Upper lobe of right lung (tissue), 1 donor: Measurements from ENCODE around the gene ARL6IP1. TPM values are rescaled to one million over a fixed set of nuclear protein-coding genes. Genes with fewer than 3 reads are reported as not detected.

Experiments used
- ATAC-seq: fragments of 200-7000 bp; cut with Tn5 transposase; one replicate; pipeline ENCODE4 v1.9.1; 2020; ENCODE audit warnings: mild to moderate bottlenecking, moderate library complexity
- DNase-seq: peaks from one replicate; pipeline ENCODE4 v3.0.0-alpha.2; 2020
- H3K27ac ChIP-seq: fragments of 200-600 bp; one replicate; pipeline ENCODE4 v1.8.0; 2022
- H3K27me3 ChIP-seq: fragments of 200-600 bp; one replicate; pipeline ENCODE4 v1.8.0; 2022; ENCODE audit warnings: mild to moderate bottlenecking
- H3K36me3 ChIP-seq: fragments of 200-600 bp; one replicate; pipeline ENCODE4 v1.8.0; 2022
- H3K4me1 ChIP-seq: fragments of 200-600 bp; one replicate; pipeline ENCODE4 v1.8.0; 2022
- H3K4me3 ChIP-seq: fragments of 200-600 bp; one replicate; pipeline ENCODE4 v1.8.0; 2022; ENCODE audit warnings: mild to moderate bottlenecking
- H3K9me3 ChIP-seq: fragments of 200-600 bp; one replicate; pipeline ENCODE4 v1.8.0; 2022
- intact Hi-C: fragments of 100-400 bp; cut with DNase I; formaldehyde crosslinking; loops from one replicate; pipeline ENCODE4 v1.11.0; 2022
- total RNA-seq: library from RNA; stranded (reverse); fragmentation: NEBNext Ultra II Directional; extraction: Animal tissue kit (Norgen Biotek cat#: 25700); gene quantifications from one replicate; pipeline ENCODE4 v1.2.1, GENCODE V29; 2021
- TF ChIP-seq, protein P1 (sequence below): fragments of 200-600 bp; IDR thresholded peaks from one replicate; pipeline ENCODE4 v1.8.0; 2022; ENCODE audit warnings: antibody characterized with exemption
- donor health status: DM: no; HTN: yes; CAD: no; lungs with severe emphysema.

Gene ARL6IP1
- total RNA-seq, 1 donor from 2014 or later = 110 TPM

DNA sequence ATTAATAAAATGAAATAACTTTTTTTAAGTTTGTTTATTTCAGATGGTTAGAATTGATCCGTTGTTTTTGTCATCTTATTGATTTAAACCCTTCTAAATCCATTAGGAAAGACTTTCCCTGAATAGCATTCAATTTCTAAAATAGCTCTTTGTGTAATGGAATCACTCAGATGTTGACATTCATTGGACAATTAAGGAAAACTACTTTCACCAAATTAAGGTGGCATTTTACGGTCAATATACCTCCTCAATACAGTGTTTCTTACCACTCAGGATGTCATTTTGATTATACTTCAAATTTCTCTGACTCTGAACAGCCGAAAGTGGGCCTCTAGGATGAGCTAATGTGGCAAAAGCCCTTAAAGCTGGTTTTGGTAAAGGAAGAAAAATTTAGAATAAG, 1.8 kb downstream of the ARL6IP1 start:
- intact Hi-C loops = no loop called here
- TF ChIP-seq, protein P1, sequence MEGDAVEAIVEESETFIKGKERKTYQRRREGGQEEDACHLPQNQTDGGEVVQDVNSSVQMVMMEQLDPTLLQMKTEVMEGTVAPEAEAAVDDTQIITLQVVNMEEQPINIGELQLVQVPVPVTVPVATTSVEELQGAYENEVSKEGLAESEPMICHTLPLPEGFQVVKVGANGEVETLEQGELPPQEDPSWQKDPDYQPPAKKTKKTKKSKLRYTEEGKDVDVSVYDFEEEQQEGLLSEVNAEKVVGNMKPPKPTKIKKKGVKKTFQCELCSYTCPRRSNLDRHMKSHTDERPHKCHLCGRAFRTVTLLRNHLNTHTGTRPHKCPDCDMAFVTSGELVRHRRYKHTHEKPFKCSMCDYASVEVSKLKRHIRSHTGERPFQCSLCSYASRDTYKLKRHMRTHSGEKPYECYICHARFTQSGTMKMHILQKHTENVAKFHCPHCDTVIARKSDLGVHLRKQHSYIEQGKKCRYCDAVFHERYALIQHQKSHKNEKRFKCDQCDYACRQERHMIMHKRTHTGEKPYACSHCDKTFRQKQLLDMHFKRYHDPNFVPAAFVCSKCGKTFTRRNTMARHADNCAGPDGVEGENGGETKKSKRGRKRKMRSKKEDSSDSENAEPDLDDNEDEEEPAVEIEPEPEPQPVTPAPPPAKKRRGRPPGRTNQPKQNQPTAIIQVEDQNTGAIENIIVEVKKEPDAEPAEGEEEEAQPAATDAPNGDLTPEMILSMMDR = no peak
- DNase-seq = no peak
- H3K27ac ChIP-seq = no peak overlapping the region
- peak overlapping the region; percentile 95 for H3K4me3 ChIP-seq
- H3K4me1 ChIP-seq = peaks cover 33% of the 10 kb centered on the region
- no peak for ATAC-seq
- no peaks in the 10 kb centered on the region for H3K9me3 ChIP-seq
- H3K36me3 ChIP-seq = peaks cover 33% of the 10 kb centered on the region
- no peaks in the 10 kb centered on the region for H3K27me3 ChIP-seq

DNA sequence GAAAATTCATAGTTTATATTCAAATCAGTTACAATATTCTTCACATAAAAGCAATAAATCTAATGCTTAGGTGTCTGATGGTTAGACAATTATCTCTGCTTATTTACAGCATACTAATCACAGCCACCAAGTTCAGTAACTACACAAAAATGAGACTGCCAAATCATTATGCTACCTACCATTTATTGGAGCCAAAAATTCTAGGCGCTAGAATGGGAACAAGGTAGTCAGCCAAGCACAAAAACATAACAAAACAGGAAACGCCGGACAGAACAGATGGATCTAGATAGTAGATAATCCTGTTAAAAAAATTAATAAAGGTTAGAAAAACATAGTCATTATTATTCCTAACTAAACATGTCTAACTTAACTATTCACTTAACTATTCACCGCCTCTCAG, 3.6 kb downstream of the ARL6IP1 start:
- no peak overlapping the region for H3K27ac ChIP-seq
- H3K27me3 ChIP-seq = no peaks in the 10 kb centered on the region
- no peak for DNase-seq
- peaks cover 23% of the 10 kb centered on the region for H3K4me1 ChIP-seq
- H3K36me3 ChIP-seq = peaks cover 51% of the 10 kb centered on the region
- H3K9me3 ChIP-seq = no peaks in the 10 kb centered on the region
- TF ChIP-seq, protein P1 = no peak
- intact Hi-C loops = no loop called here
- no peak overlapping the region for H3K4me3 ChIP-seq
- no peak for ATAC-seq

DNA sequence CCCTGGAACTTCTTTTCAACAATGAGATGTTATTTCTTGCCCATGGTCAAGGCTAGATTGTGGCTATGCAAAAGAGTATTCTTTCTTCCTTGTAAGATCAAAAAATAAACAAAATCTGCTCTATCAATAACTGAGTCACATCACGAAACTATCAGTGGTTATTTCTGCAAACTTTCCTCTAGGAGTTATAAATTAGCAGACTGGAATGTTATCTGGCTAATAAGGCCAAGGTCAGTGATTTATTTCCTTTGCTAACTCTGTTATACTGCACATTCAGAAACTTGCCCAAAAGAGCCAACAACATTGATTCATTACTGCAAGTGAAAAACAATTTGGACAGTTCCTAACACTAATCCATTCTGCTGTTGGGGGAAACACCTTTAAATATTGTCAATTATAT, 5.0 kb downstream of the ARL6IP1 start:
- H3K27ac ChIP-seq = no peak overlapping the region
- no peaks in the 10 kb centered on the region for H3K27me3 ChIP-seq
- H3K4me1 ChIP-seq = peaks cover 18% of the 10 kb centered on the region
- peaks cover 59% of the 10 kb centered on the region for H3K36me3 ChIP-seq
- ATAC-seq (no peak), DNase-seq (no peak)
- TF ChIP-seq, protein P1 = no peak
- H3K9me3 ChIP-seq = no peaks in the 10 kb centered on the region
- H3K4me3 ChIP-seq = no peak overlapping the region
- intact Hi-C loops = no loop called here

DNA sequence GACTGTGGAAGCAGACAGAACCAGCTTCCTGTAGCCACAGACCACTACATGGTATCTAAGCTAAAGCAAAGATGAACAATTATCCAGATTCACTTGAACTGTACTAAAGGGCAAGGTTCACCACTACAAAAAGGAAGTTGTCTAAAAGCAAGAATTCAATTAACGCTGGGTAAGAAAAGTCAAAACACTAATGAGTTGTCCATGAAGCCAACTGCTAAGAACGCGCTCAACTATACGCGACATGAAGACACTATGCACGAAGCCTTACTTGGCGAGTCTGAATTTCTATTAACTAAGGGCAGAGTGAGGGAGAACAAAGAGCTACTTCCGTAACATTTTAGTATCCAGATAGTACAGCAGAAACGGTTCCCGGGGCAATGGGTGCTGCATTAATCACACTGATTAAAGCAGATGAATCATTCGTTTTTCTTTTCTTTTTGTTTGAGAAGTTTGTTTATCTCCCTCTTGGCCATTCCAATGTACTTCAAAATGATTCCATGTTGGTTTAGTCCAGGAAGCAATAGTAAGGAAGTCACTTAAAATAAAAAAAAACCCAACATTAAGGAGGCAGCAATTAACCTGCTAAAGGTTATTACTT, 8.4 kb downstream of the ARL6IP1 start:
- DNase-seq (no peak), ATAC-seq (no peak)
- Histone ChIP-seq H3K27me3 (no peaks in the 10 kb centered on the region), H3K27ac (no peak overlapping the region), H3K9me3 (no peaks in the 10 kb centered on the region), H3K36me3 (peaks cover 68% of the 10 kb centered on the region), H3K4me1 (peaks cover 22% of the 10 kb centered on the region), H3K4me3 (no peak overlapping the region)
- intact Hi-C loops = no loop called here
- TF ChIP-seq, protein P1 = no peak

DNA sequence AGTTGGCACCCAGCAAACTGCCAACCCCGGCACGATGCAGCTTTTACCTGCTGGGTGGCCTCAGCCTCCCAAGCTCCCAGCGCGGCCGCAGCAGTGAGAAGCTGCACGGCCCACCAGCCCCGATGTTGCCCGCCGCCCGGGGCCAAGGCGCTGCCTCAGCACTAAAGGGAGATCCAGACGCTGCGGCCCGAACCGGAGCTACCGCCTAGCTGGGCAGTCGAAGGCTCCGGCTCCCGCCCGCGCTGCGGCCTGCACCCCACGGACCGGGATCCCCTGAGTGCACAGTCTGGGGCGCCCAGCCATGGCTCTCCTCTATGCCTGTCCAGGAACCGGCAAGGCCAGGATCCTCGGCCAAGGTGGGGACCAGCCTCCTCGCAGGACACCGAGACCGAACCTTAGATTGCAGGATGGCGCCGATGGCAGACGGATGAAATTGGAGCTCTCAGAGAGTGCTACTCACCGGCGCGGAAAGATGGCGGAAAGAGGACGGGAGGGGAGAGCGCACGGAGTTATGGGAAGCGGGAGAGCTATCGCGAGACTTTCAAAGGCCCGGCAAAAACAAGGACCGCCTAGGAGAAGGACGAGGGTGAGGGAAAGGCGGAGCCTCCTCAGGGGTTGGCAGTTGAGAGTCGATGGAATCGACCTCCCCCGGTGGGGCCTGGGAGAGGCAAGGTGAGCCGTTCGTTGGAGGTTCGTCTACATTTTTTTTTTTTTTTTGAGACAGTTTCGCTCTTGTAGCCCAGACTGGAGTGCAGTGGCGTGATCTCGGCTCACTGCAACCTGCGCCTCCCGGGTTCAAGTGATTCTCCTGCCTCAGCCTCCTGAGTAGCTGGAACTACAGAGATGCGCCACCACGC, 11.3 kb downstream of the ARL6IP1 start, which contains the start of gene RPS15A:
Gene RPS15A, minus strand, starts transcription at position 485 of the 857 bp plus-strand sequence. CDS start 1,221 bp downstream, outside the sequence.
- ATAC-seq = peak; percentile 99
- intact Hi-C loops = no loop called here
- Histone ChIP-seq H3K4me1 (peaks cover 47% of the 10 kb centered on the region), H3K27ac (peak within 1 kb of the TSS; percentile 83), H3K9me3 (no peaks in the 10 kb centered on the region), H3K36me3 (peaks cover 68% of the 10 kb centered on the region), H3K4me3 (peak within 1 kb of the TSS; percentile 81), H3K27me3 (no peaks in the 10 kb centered on the region)
- peak; percentile 94 for DNase-seq
- TF ChIP-seq, protein P1 = no peak
